Colonic mucosa (tissue), 4 donors: ENCODE data around the gene KRTAP2-3. TPM values are rescaled to one million over a fixed set of nuclear protein-coding genes. Genes with fewer than 3 reads are reported as not detected.
"Not testable (repeated sequence)": the region's sequence is repeated elsewhere in the genome, so short reads cannot be mapped to it uniquely, and the experiment has no call there.

Source experiments
- DNase-seq: peaks from one replicate; pipeline ENCODE4 v3.0.0-alpha.2; 2020
- H3K27ac ChIP-seq: fragments of 200-600 bp; one replicate; pipeline ENCODE4 v1.8.0; 2021
- H3K27me3 ChIP-seq: fragments of 200-600 bp; one replicate; pipeline ENCODE4 v1.8.0; 2021
- H3K36me3 ChIP-seq: fragments of 200-600 bp; one replicate; pipeline ENCODE4 v1.8.0; 2021
- H3K4me1 ChIP-seq: fragments of 200-600 bp; one replicate; pipeline ENCODE4 v1.8.0; 2021; ENCODE audit warnings: mild to moderate bottlenecking
- H3K4me3 ChIP-seq: fragments of 200-600 bp; one replicate; pipeline ENCODE4 v1.8.0; 2021
- H3K9ac ChIP-seq, 2 donors: one replicate each; pipeline ENCODE4 v1.7.0; 2013; ENCODE audit warnings: control low read depth in 2 of 2, low read depth in 2 of 2, low read length in 2 of 2
- H3K9me3 ChIP-seq: fragments of 200-600 bp; one replicate; pipeline ENCODE4 v1.8.0; 2021
- CTCF ChIP-seq: fragments of 200-600 bp; IDR thresholded peaks from one replicate; pipeline ENCODE4 v1.8.0; 2022; ENCODE audit warnings: antibody characterized with exemption, mild to moderate bottlenecking
- intact Hi-C: fragments of 100-400 bp; cut with DNase I; formaldehyde crosslinking; loops from one replicate; pipeline ENCODE4 v1.14.1; 2022
- total RNA-seq, 2 donors: library from RNA; stranded (reverse); fragmentation: NEBNext Ultra II Directional in 1 of 2; extraction: Animal tissue kit (Norgen Biotek cat#: 25700) in 1 of 2; gene quantifications; one replicate each; pipeline ENCODE4 v1.2.1, GENCODE V29; 2021
- donor health status: healthy.
- donor health status: DM: no; HTN: no; CAD: no.
- donor health status: DM: no; HTN: no; CAD: no.

Gene KRTAP2-3
- total RNA-seq, 2 donors from 2014 or later = not detected

- H3K9ac ChIP-seq = no peak overlapping the region
- H3K27ac ChIP-seq = no peak overlapping the region
- H3K27me3 ChIP-seq = no peaks in the 10 kb centered on the region
- H3K9me3 ChIP-seq = no peaks in the 10 kb centered on the region
- TF ChIP-seq CTCF = no peak
- H3K4me1 ChIP-seq = no peaks in the 10 kb centered on the region
- intact Hi-C loops = no loop called here
- no peaks in the 10 kb centered on the region for H3K36me3 ChIP-seq
- DNase-seq = no peak
- no peak overlapping the region for H3K4me3 ChIP-seq
Observed at GRCh38 chr17:41048441-41048840, 11.5 kb downstream of the KRTAP2-3 start.

- DNase-seq, H3K4me1 ChIP-seq, H3K36me3 ChIP-seq, intact Hi-C loops, H3K4me3 ChIP-seq, H3K27me3 ChIP-seq, H3K9me3 ChIP-seq, H3K27ac ChIP-seq, H3K9ac ChIP-seq: not testable (repeated sequence)
Observed at GRCh38 chr17:41046735-41047465, 13.0 kb downstream of the KRTAP2-3 start, which contains the start of gene KRTAP2-1. KRTAP2-1 (minus strand) TSS chr17:41047316; CDS start chr17:41047267, 49 bp downstream.

GRCh38 chr17:41042953-41043352, 17.0 kb downstream of the KRTAP2-3 start:
- no peak overlapping the region for H3K27ac ChIP-seq
- H3K36me3 ChIP-seq = no peaks in the 10 kb centered on the region
- no peak overlapping the region for H3K4me3 ChIP-seq
- H3K9me3 ChIP-seq = no peaks in the 10 kb centered on the region
- no peak overlapping the region for H3K9ac ChIP-seq
- no peaks in the 10 kb centered on the region for H3K27me3 ChIP-seq
- TF ChIP-seq CTCF = no peak
- intact Hi-C loops = no loop called here
- no peak for DNase-seq
- H3K4me1 ChIP-seq = no peaks in the 10 kb centered on the region

- H3K4me3 ChIP-seq, DNase-seq, H3K27me3 ChIP-seq, intact Hi-C loops, H3K4me1 ChIP-seq, H3K9ac ChIP-seq, H3K36me3 ChIP-seq, H3K9me3 ChIP-seq, H3K27ac ChIP-seq: not testable (repeated sequence)
Observed at GRCh38 chr17:41040783-41041571, 18.9 kb downstream of the KRTAP2-3 start, which contains the start of gene KRTAP1-1. KRTAP1-1 (minus strand) TSS chr17:41041450; CDS start chr17:41041397, 53 bp downstream.

- intact Hi-C loops = no loop called here
- TF ChIP-seq CTCF = no peak
- H3K27ac ChIP-seq = no peak overlapping the region
- H3K9ac ChIP-seq = no peak overlapping the region
- no peaks in the 10 kb centered on the region for H3K4me1 ChIP-seq
- H3K4me3 ChIP-seq = no peak overlapping the region
- no peak for DNase-seq
- no peaks in the 10 kb centered on the region for H3K9me3 ChIP-seq
- H3K27me3 ChIP-seq = no peaks in the 10 kb centered on the region
- no peaks in the 10 kb centered on the region for H3K36me3 ChIP-seq
Observed at GRCh38 chr17:41037853-41038350, 22.0 kb downstream of the KRTAP2-3 start.

- DNase-seq, intact Hi-C loops, H3K4me3 ChIP-seq, H3K9ac ChIP-seq, H3K27ac ChIP-seq, H3K4me1 ChIP-seq, H3K36me3 ChIP-seq, H3K9me3 ChIP-seq, H3K27me3 ChIP-seq: not testable (repeated sequence)
Observed at GRCh38 chr17:41034346-41034935, 25.5 kb downstream of the KRTAP2-3 start, which contains the start of gene KRTAP1-3. KRTAP1-3 (minus strand) TSS chr17:41034874; CDS start chr17:41034821, 53 bp downstream.
